Activated CD4-positive, alpha-beta T cell treated with anti-CD3 and anti-CD28 coated beads for 24 hours (primary cell): ENCODE data around the gene STK16.
"Not testable (repeated sequence)": the region's sequence is repeated elsewhere in the genome, so short reads cannot be mapped to it uniquely, and the experiment has no call there.

Source experiments
- DNase-seq, 2 donors: peaks; one replicate each; pipeline ENCODE4 v3.0.0-alpha.2; 2020; ENCODE audit warnings: low read depth in 2 of 2

Gene STK16

GRCh38 chr2:219243291-219243761 is 2.0 kb upstream of the STK16 start:
- no peak for DNase-seq

- DNase-seq: no peak
Measured at GRCh38 chr2:219244789-219245147, 511 bp upstream of the STK16 start.

GRCh38 chr2:219245899-219246230 is 586 bp downstream of the STK16 start:
- DNase-seq: no peak

GRCh38 chr2:219246559-219246958 is 1.3 kb downstream of the STK16 start:
- DNase-seq: no peak

- peak in 1 of 2 donors; percentile 33 for DNase-seq
Measured at GRCh38 chr2:219247678-219248642, 2.7 kb downstream of the STK16 start.

- DNase-seq: no peak
Measured at GRCh38 chr2:219248845-219249202, 3.5 kb downstream of the STK16 start.

GRCh38 chr2:219249203-219249980 is 4.1 kb downstream of the STK16 start:
- peak in 1 of 2 donors; percentile 25 for DNase-seq

GRCh38 chr2:219250049-219250781 is 4.9 kb downstream of the STK16 start:
- no peak for DNase-seq

- no peak for DNase-seq
Measured at GRCh38 chr2:219251656-219252055, 6.4 kb downstream of the STK16 start.

- DNase-seq: no peak
Measured at GRCh38 chr2:219252084-219252483, 6.8 kb downstream of the STK16 start.

GRCh38 chr2:219252570-219252899 is 7.3 kb downstream of the STK16 start:
- no peak for DNase-seq

- peak in 1 of 2 donors; percentile 43 for DNase-seq
Measured at GRCh38 chr2:219252900-219253752, 7.8 kb downstream of the STK16 start, which contains the start of gene TUBA4B. TUBA4B (plus strand) TSS chr2:219253243; CDS start chr2:219253408, 165 bp downstream.

- DNase-seq: peak; percentile 85 to 89
Measured at GRCh38 chr2:219253753-219254589, 8.7 kb downstream of the STK16 start, which contains the start of gene TUBA4A. TUBA4A (minus strand) TSS chr2:219253918; CDS start chr2:219253858, 60 bp downstream.

- no peak for DNase-seq
Measured at GRCh38 chr2:219254590-219255201, 9.4 kb downstream of the STK16 start.

- DNase-seq: not testable (repeated sequence)
Measured at GRCh38 chr2:219258942-219259341, 13.7 kb downstream of the STK16 start.

GRCh38 chr2:219261024-219261855 is 16.0 kb downstream of the STK16 start:
- no peak for DNase-seq

- no peak for DNase-seq
Measured at GRCh38 chr2:219266232-219266631, 21.0 kb downstream of the STK16 start.

GRCh38 chr2:219266886-219267285 is 21.6 kb downstream of the STK16 start:
- no peak for DNase-seq

- DNase-seq: no peak
Measured at GRCh38 chr2:219268294-219268693, 23.0 kb downstream of the STK16 start.
